Measurements from ENCODE around the gene MIEN1. TPM values are rescaled to one million over a fixed set of nuclear protein-coding genes. Genes with fewer than 3 reads are reported as not detected.

The MIEN1 gene
- total and polyA plus RNA-seq, 2 of the 13 experiments (the other 11 are each of a cell fraction or from before 2014, with no cell fraction given) = 40.6 to 56.6 TPM

GRCh38 chr17:39717660-39718059, 12.7 kb downstream of the MIEN1 start:
- H3K79me2 ChIP-seq (ENCODE audit: insufficient read depth, low read length) = no peaks in the 10 kb centered on the region
- in situ Hi-C loops (cut with HindIII; ENCODE audit: extremely low pct_ligation_motif_present, low pct_unique_long_range_greater_than_20kb) = no loop called here
- WGBS (ENCODE audit: low lambda C conversion rate) = 97% methylated on average over 6 of the region's 6 CpGs
- TF ChIP-seq KLF15 (CRISPR knock-in tag; IDR thresholded peaks at IDR 0.05; ENCODE audit: borderline replicate concordance) (no peak), THAP8 (CRISPR knock-in tag; IDR thresholded peaks at IDR 0.05; ENCODE audit: borderline replicate concordance) (no peak), ZNF614 (CRISPR knock-in tag; IDR thresholded peaks at IDR 0.05; ENCODE audit: borderline replicate concordance) (no peak), PRDM10 (CRISPR knock-in tag; IDR thresholded peaks at IDR 0.05; ENCODE audit: low read depth) (no peak), GATA4 (IDR thresholded peaks at IDR 0.05; ENCODE audit: borderline replicate concordance, low read depth) (no peak), TMF1 (CRISPR knock-in tag; IDR thresholded peaks at IDR 0.05; ENCODE audit: low read depth) (no peak), RAD51 (IDR thresholded peaks at IDR 0.05; ENCODE audit: borderline replicate concordance) (no peak)
- TF ChIP-seq, protein P1, sequence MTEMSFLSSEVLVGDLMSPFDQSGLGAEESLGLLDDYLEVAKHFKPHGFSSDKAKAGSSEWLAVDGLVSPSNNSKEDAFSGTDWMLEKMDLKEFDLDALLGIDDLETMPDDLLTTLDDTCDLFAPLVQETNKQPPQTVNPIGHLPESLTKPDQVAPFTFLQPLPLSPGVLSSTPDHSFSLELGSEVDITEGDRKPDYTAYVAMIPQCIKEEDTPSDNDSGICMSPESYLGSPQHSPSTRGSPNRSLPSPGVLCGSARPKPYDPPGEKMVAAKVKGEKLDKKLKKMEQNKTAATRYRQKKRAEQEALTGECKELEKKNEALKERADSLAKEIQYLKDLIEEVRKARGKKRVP (CRISPR knock-in tag; IDR thresholded peaks at IDR 0.05) = no peak
- TF ChIP-seq, protein P2, sequence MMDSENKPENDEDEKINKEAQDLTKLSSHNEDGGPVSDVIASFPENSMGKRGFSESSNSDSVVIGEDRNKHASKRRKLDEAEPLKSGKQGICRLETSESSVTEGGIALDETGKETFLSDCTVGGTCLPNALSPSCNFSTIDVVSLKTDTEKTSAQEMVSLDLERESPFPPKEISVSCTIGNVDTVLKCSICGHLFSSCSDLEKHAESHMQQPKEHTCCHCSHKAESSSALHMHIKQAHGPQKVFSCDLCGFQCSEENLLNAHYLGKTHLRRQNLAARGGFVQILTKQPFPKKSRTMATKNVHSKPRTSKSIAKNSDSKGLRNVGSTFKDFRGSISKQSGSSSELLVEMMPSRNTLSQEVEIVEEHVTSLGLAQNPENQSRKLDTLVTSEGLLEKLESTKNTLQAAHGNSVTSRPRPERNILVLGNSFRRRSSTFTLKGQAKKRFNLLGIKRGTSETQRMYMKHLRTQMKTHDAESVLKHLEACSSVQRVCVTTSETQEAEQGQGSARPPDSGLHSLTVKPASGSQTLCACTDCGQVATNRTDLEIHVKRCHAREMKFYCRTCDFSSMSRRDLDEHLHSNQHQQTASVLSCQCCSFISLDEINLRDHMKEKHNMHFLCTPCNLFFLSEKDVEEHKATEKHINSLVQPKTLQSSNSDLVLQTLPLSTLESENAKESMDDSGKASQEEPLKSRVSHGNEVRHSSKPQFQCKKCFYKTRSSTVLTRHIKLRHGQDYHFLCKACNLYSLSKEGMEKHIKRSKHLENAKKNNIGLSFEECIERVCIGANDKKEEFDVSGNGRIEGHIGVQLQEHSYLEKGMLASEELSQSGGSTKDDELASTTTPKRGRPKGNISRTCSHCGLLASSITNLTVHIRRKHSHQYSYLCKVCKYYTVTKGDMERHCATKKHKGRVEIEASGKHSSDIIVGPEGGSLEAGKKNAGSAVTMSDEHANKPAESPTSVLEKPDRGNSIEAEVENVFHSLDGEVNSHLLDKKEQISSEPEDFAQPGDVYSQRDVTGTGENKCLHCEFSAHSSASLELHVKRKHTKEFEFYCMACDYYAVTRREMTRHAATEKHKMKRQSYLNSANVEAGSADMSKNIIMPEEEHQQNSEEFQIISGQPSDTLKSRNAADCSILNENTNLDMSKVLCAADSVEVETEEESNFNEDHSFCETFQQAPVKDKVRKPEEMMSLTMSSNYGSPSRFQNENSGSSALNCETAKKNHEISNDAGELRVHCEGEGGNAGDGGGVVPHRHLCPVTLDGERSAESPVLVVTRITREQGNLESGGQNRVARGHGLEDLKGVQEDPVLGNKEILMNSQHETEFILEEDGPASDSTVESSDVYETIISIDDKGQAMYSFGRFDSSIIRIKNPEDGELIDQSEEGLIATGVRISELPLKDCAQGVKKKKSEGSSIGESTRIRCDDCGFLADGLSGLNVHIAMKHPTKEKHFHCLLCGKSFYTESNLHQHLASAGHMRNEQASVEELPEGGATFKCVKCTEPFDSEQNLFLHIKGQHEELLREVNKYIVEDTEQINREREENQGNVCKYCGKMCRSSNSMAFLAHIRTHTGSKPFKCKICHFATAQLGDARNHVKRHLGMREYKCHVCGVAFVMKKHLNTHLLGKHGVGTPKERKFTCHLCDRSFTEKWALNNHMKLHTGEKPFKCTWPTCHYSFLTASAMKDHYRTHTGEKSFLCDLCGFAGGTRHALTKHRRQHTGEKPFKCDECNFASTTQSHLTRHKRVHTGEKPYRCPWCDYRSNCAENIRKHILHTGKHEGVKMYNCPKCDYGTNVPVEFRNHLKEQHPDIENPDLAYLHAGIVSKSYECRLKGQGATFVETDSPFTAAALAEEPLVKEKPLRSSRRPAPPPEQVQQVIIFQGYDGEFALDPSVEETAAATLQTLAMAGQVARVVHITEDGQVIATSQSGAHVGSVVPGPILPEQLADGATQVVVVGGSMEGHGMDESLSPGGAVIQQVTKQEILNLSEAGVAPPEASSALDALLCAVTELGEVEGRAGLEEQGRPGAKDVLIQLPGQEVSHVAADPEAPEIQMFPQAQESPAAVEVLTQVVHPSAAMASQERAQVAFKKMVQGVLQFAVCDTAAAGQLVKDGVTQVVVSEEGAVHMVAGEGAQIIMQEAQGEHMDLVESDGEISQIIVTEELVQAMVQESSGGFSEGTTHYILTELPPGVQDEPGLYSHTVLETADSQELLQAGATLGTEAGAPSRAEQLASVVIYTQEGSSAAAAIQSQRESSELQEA (CRISPR knock-in tag; IDR thresholded peaks at IDR 0.05; ENCODE audit: not compliant biosample characterization) = no peak

More at GRCh38 chr17:39717660-39718059, 12.7 kb downstream of the MIEN1 start:
- no TSS peak for BruUV-seq (replicated peaks)
- Histone ChIP-seq H3K36me3 (replicated peaks in 1 of 2; ENCODE audit: control insufficient read depth in 1 of 2, insufficient read depth in 2 of 2, low read length in 2 of 2) (peaks cover 26 to 72% of the 10 kb centered on the region in 2 experiments), H3K4me3 (replicated peaks in 1 of 3; ENCODE audit: insufficient read depth in 1 of 3, low read depth in 2 of 3, low read length in 3 of 3) (no peak overlapping the region), H2AFZ (ENCODE audit: low read length) (no peak overlapping the region), H3K27me3 (ENCODE audit: control insufficient read depth in 1 of 2, insufficient read depth in 2 of 2, low read length in 2 of 2) (no peaks in the 10 kb centered on the region), H3K9ac (ENCODE audit: insufficient read depth, low read depth, low read length) (no peak overlapping the region), H3K9me3 (ENCODE audit: low read length) (no peaks in the 10 kb centered on the region), H3K4me1 (ENCODE audit: insufficient read depth, low read length) (no peaks in the 10 kb centered on the region), H4K20me1 (ENCODE audit: insufficient read depth, low read length) (no peaks in the 10 kb centered on the region), H3K27ac (ENCODE audit: extremely low read length, insufficient read depth, low read length) (no peak overlapping the region), H3K4me2 (ENCODE audit: low read depth, low read length) (no peak overlapping the region)
- ChIA-PET CTCF (ENCODE audit: low intra/inter-chr PET ratio, low total read pairs) (interaction anchor here (1.4 to 2.3 kb wide), 3 partner anchors 26 to 45 kb away, joined by 4 to 14 read pairs (median 11); no protein-coding TSS in a partner anchor), POLR2A (no interaction called here)
- DNase-seq (ENCODE audit: low spot score) (no peak), FAIRE-seq (no peak), ATAC-seq (no peak)
- intact Hi-C loops (cut with micrococcal nuclease; ENCODE audit: unreplicated experiment) = loop anchor here (1.0 to 2.0 kb wide), 2 partner anchors 23 to 45 kb away; no protein-coding TSS in a partner anchor

All from HepG2 (cell line).